GM18507 (cell line): ENCODE measurements around the gene SEMA4F.

Experiments used
- DNase-seq: peaks from one replicate; pipeline ENCODE4 v3.0.0; 2011; ENCODE audit warnings: low read depth; ENCODE audit not compliant: insufficient read length; ENCODE audit errors: extremely low spot score
- FAIRE-seq: peaks from 2 replicates; lab custom pipeline; 2011; peaks lifted over from hg19 to GRCh38; lab: Jason Lieb, UNC

SEMA4F gene

DNA sequence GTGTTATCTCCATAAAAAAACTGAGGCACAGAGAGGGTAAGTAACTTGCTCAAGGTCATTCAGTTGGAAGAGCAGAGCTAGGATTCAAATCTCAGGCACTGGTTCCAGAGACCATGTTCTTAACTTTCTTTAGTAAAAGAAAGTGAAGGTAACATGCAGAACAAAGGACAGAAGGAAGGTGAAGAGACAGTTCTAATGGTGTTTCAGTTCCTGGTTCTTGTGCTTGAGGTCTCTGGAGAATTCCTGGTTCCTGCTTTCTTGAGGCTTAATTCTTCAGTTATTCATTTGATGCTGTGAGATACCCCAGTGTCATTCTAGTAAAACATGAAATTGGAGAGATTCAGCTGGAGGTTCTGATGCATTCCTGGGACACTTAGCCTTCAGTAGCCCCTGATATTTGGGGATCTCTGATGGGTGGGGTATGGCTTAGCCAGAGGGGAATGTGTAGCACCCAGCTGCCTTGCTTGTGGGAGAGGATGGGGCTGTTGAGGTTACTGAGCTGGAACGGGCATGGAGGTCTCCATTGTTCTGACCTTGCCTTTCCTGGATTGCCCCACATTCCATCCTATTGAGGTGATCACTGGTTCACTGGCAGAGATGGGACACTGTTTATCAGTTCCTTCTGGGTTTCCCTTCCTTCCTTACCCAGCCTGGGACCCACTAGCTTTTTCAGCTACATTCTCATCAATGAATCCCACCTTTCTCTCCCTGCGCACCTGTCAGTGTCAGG is 46.8 kb downstream of the SEMA4F start:
- DNase-seq, result no peak
- FAIRE-seq, result no peak

DNA sequence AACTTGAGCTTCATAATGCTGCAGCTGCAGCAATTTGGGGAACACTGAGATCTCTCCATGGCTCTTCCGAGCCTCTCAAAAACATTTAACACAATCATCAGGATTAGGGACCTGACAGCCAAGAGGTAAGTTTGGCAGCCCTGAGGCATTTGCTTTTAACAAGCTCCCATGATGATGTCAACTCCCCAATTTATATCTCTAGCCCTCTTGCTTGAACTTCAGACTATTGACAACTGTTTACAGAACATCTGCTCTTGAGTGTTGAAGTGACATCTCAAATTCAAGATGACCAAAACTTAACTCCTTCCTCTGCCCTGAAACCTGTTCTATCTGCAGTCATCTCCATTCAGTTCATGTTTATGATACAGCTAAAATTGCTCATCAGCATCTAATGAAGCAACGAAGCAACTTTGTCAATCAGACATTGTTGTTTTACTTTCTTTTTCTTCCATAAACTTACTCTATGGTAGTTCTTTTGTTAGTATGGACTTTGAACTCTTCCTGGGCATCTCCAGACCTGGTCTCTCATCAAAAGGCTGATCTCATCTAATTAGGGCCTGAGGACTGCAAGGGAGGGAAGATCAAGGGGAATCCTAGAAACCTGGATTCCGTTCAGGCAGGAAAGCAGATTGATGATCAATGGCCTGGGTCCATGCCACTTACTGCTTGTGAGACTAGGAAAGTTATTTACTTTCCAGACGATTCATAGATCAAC is 48.1 kb downstream of the SEMA4F start:
- DNase-seq, result no peak
- no peak for FAIRE-seq

DNA sequence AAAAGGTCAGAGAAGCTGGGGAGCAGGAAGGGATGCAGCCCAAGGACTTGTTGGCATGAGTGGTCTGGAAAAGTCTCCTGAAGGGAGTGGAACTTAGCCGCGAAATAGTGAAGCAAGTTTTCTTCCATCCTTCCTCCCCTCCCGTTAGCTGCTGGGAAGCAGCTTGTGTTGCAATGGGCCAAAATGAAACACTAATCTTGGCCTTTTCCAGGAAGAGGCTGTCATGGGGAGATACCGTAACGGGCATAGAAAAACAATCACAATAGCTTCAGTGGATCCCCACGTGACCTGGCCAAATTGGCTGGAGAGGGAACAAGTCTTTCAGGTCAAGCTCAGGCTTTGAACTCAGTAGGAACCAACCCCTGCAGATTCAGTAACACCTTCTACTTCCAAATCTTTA is 49.3 kb downstream of the SEMA4F start:
- no peak for FAIRE-seq
- no peak for DNase-seq

DNA sequence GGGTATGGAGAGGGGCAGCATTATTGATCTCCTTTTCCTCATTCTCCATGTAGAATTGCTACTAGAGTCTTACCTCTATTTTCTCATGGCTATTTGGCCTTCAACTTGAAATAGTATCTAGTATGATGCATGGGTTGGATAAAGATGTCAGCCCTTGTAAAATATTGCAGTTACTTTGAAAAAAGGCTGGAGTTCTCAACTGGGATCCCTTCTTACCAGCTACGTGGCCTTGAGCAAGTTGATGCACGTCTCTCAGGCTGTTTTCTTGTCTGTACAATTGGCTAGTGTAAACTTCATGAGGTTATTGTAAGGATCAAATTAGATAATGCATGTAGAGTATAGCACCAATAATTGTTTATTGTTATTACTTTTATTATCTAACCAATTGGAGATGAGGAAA is 50.2 kb downstream of the SEMA4F start:
- FAIRE-seq (no peak), DNase-seq (no peak)

DNA sequence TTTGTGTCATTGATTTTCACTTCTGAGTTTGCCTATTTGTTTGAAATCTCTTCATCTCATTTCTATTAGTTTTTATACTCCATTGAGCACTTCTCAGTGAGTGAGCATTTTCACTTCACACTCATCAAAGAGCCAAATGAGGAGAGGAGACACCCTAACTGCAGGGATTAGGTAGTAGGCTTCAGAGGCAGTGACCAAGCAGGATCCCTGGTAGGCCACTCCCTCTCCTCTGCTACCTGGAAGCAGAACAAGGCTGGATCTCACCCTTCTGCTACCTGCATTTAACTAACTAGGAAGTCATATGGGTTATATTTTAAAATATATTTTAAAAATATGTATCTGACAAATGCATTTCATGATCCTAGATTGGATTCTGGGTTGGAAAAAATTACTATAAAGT is 52.7 kb downstream of the SEMA4F start:
- no peak for DNase-seq
- FAIRE-seq, result no peak

- FAIRE-seq, result no peak
These were observed 53.8 kb downstream of the SEMA4F start for GRCh38 chr2:74707837-74708236.

GRCh38 chr2:74708296-74708695 is 54.2 kb downstream of the SEMA4F start:
- DNase-seq (no peak), FAIRE-seq (no peak)

More at GRCh38 chr2:74707837-74708236, 53.8 kb downstream of the SEMA4F start:
- no peak for DNase-seq

- DNase-seq (no peak), FAIRE-seq (no peak)
These were observed 54.8 kb downstream of the SEMA4F start for GRCh38 chr2:74708883-74709282.

GRCh38 chr2:74712223-74713053 is 58.4 kb downstream of the SEMA4F start:
- no peak for FAIRE-seq
- DNase-seq, result no peak

DNA sequence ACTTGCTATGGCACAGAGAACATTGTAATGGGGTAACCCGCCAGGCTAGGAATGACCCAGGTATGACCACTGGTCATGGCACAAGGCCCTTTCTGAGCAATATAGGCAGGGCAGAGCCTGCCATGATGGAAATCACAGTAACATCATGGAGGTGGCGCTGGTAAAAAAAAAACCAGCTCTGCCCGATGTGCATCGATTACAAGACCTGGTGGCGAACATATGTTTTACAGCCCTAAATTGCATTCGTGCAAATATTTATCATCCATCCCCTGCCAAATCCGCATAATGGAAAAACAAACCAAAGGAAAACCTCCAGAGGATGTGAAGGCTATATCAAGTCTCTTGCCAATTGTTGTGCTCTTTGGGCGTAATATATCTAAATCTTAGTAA is 60.6 kb downstream of the SEMA4F start:
- no peak for DNase-seq
- no peak for FAIRE-seq

- FAIRE-seq, result peak; percentile 91
- DNase-seq, result peak; percentile 68
These were observed 61.2 kb downstream of the SEMA4F start for GRCh38 chr2:74715081-74715791.

GRCh38 chr2:74715880-74716279 is 61.8 kb downstream of the SEMA4F start:
- FAIRE-seq (no peak), DNase-seq (no peak)

- DNase-seq, result no peak
- FAIRE-seq, result no peak
These were observed 65.0 kb downstream of the SEMA4F start for GRCh38 chr2:74719066-74719465.

DNA sequence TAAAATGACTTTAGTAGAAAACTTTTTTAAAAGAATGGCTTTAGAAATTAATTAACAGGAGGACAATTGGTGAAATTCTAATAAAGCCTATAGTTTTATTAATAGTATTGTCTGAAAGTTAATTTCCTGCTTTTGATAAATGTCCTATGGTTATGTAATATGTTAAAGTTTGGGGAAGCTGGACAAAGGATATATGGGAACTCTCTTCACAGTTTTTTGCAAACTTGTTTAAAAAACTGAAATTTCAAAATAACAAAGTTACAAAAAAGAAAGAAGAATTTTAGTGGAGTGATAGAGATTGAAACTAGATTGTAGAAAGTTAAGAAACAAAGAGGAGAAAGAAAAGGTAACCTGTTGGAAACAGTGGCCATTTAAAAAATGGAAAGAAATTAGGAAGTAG is 67.3 kb downstream of the SEMA4F start:
- FAIRE-seq (no peak), DNase-seq (no peak)

DNA sequence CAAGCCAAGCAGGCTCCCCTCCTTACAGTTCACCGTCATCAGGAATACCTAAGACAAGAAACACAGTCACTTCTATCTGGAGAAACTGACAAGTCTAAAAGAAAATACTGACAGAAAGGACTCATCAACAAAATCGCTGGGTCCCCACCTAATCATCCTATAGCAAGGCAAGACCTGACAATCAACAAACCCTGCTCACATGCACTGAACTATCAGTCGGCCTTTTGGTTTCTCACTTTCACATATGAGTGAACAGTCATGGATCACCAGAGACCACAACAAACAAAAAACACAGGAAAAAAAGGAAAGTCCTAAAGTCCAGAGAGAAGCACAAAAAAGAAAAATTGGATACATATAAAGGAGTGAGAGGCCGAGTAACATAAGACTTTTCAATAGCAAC is 70.4 kb downstream of the SEMA4F start:
- FAIRE-seq, result no peak
- DNase-seq, result no peak

- DNase-seq (no peak), FAIRE-seq (no peak)
These were observed 71.2 kb downstream of the SEMA4F start for GRCh38 chr2:74725287-74725686.

GRCh38 chr2:74728842-74729241 is 74.8 kb downstream of the SEMA4F start:
- no peak for DNase-seq
- no peak for FAIRE-seq

GRCh38 chr2:74730530-74730929 is 76.5 kb downstream of the SEMA4F start:
- DNase-seq, result no peak
- no peak for FAIRE-seq
